ENCODE data around the gene C18orf63.

Gene C18orf63

DNA sequence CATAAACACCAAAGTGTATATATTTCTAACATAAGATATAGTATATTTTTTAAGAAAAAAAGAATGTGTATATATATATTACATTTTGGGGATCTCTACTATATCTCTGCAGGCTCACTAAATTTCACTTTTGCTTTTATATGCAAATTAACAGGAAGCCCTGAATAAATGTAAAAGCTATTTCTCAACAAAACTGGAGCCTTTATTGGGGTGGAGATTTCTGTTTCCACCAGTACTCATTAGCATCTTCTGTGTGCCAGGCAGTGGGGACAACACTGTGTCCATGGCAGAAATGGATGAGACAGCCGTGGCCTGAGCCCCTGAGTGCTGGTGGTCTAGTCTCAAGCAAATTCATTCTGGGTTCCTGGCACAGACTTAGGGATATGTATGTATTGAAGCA is 41.3 kb downstream of the C18orf63 start:
- Histone ChIP-seq H3K4me2 (no peak overlapping the region), H3K9ac (no peak overlapping the region), H3K4me1 (ENCODE audit: low read depth, poor library complexity, severe bottlenecking) (peaks cover 7% of the 10 kb centered on the region), H3K27ac (no peak overlapping the region), H3K27me3 (ENCODE audit: insufficient read depth, low read depth) (no peaks in the 10 kb centered on the region), H4K20me1 (ENCODE audit: insufficient read depth) (no peaks in the 10 kb centered on the region), H2AFZ (ENCODE audit: low read depth) (no peak overlapping the region), H3K4me3 (IDR thresholded peaks at IDR 0.05; ENCODE audit: insufficient read depth, low read depth, low read length) (no peak overlapping the region), H3K36me3 (ENCODE audit: insufficient read depth) (no peaks in the 10 kb centered on the region), H3K79me2 (ENCODE audit: insufficient read depth, low read depth) (no peaks in the 10 kb centered on the region)
- TF ChIP-seq, protein P1, sequence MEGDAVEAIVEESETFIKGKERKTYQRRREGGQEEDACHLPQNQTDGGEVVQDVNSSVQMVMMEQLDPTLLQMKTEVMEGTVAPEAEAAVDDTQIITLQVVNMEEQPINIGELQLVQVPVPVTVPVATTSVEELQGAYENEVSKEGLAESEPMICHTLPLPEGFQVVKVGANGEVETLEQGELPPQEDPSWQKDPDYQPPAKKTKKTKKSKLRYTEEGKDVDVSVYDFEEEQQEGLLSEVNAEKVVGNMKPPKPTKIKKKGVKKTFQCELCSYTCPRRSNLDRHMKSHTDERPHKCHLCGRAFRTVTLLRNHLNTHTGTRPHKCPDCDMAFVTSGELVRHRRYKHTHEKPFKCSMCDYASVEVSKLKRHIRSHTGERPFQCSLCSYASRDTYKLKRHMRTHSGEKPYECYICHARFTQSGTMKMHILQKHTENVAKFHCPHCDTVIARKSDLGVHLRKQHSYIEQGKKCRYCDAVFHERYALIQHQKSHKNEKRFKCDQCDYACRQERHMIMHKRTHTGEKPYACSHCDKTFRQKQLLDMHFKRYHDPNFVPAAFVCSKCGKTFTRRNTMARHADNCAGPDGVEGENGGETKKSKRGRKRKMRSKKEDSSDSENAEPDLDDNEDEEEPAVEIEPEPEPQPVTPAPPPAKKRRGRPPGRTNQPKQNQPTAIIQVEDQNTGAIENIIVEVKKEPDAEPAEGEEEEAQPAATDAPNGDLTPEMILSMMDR (conservative IDR thresholded peaks at IDR 0.05; ENCODE audit: low read depth, low read length) = no peak

DNA sequence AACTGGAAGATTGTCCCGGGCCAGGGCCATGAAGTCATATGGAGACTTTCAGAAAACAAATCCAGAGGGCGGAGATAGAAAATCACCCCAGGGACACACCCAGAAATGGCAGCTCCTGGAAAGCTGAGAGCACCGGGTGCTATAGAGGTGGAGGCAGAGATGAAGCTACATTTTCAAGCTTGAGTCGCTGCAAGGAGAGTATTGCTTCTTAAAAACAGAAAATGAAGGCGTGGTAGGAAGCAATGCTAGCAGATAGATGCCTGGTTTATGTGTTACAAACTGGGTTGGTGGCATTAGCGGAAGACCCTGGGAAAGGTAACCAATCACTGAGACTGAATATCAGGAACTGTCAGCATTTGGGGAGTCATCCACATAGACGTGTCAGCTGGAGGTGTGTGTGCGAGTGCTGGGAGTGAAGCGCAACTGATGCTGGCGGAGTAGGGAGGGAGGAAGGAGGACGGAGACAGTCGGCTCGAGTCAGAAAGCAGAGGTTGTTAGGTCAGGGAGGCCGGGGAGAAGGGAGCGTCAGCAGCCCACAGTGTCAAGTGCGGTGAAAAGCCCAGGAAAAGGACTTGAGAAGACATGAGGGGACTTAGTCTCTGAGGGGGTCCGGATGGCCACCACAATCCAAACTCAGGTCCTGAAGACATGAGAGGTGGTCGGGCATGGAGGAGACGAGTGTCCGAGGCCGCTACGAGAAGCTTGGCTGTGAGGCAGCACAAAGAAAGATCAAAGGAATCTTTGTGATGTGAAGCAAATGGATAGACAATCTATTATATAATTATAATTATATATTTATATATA is 45.4 kb downstream of the C18orf63 start:
- H3K4me1 ChIP-seq (ENCODE audit: low read depth, poor library complexity, severe bottlenecking) = no peaks in the 10 kb centered on the region
- no peaks in the 10 kb centered on the region for H3K36me3 ChIP-seq (ENCODE audit: insufficient read depth)
- no peak overlapping the region for H2AFZ ChIP-seq (ENCODE audit: low read depth)
- no peak overlapping the region for H3K27ac ChIP-seq
- H4K20me1 ChIP-seq (ENCODE audit: insufficient read depth) = no peaks in the 10 kb centered on the region
- H3K9ac ChIP-seq = no peak overlapping the region
- no peak overlapping the region for H3K4me2 ChIP-seq
- no peaks in the 10 kb centered on the region for H3K79me2 ChIP-seq (ENCODE audit: insufficient read depth, low read depth)
- TF ChIP-seq, protein P1 (conservative IDR thresholded peaks at IDR 0.05; ENCODE audit: low read depth, low read length) = no peak
- H3K4me3 ChIP-seq (IDR thresholded peaks at IDR 0.05; ENCODE audit: insufficient read depth, low read depth, low read length) = no peak overlapping the region
- H3K27me3 ChIP-seq (ENCODE audit: insufficient read depth, low read depth) = no peaks in the 10 kb centered on the region

DNA sequence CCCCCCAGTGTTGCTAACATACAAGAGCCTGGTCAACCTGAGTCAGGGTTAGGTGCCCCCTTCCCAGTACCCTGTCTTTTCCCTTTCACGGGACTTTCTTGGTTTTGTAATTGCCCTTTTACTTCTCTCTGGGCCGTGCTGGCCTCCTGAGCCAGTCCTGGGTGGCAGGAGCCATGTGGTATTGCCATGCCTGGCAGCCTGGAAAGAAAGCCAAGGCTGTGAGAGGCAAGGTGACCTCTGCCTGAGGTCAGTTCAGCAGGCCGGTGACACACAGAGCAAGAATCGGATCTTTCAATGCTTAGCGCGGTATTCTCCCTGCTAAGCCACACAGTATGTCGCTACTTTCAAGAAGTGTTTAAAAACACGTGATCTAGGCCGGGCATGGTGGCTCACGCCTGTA is 52.3 kb downstream of the C18orf63 start:
- TF ChIP-seq, protein P1 (conservative IDR thresholded peaks at IDR 0.05; ENCODE audit: low read depth, low read length) = no peak
- no peaks in the 10 kb centered on the region for H3K27me3 ChIP-seq (ENCODE audit: insufficient read depth, low read depth)
- H3K4me2 ChIP-seq = no peak overlapping the region
- no peaks in the 10 kb centered on the region for H3K36me3 ChIP-seq (ENCODE audit: insufficient read depth)
- no peaks in the 10 kb centered on the region for H3K79me2 ChIP-seq (ENCODE audit: insufficient read depth, low read depth)
- no peaks in the 10 kb centered on the region for H4K20me1 ChIP-seq (ENCODE audit: insufficient read depth)
- H2AFZ ChIP-seq (ENCODE audit: low read depth) = no peak overlapping the region
- no peaks in the 10 kb centered on the region for H3K4me1 ChIP-seq (ENCODE audit: low read depth, poor library complexity, severe bottlenecking)
- no peak overlapping the region for H3K4me3 ChIP-seq (IDR thresholded peaks at IDR 0.05; ENCODE audit: insufficient read depth, low read depth, low read length)
- no peak overlapping the region for H3K9ac ChIP-seq
- no peak overlapping the region for H3K27ac ChIP-seq

DNA sequence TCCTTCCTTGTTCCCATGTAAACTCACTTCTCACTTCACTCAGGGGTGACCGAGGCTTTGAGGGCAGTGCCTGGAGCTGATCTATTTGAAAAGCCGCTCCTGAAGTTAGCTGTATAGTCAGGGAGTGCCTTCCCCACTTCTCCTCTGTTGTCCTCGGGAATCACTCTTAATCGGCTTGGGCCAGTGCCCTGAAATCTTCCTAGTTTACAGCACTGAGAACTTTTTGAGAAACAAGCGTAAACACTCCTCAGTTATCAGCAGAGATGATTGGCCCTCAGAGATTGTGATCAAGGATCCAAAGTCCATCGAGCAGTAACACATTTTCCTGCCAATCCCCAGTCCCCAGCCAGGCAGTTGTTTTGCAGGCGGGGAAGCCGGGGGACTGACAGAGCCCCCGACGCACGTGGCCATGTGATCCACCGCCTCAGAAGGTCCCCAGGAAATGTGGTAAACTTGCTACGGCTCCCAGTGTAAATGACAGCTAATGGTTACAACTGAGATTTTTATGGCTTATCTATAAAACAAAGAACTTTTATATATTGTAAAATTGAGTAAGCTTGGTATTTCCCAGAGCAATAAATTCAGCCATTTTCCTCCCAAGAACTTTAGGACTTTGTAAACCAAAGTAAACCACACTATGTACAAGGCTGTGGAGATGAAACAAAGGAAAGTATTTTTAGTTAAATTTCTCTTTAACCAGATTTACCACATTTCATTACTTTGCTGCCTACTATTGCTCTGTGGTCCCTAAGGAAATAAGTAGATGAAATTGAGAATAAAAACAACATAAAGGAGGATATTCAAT is 53.5 kb downstream of the C18orf63 start:
- Histone ChIP-seq H3K79me2 (ENCODE audit: insufficient read depth, low read depth) (no peaks in the 10 kb centered on the region), H3K4me1 (ENCODE audit: low read depth, poor library complexity, severe bottlenecking) (no peaks in the 10 kb centered on the region), H3K27me3 (ENCODE audit: insufficient read depth, low read depth) (no peaks in the 10 kb centered on the region), H3K9ac (no peak overlapping the region), H4K20me1 (ENCODE audit: insufficient read depth) (no peaks in the 10 kb centered on the region), H3K36me3 (ENCODE audit: insufficient read depth) (no peaks in the 10 kb centered on the region), H3K27ac (no peak overlapping the region), H2AFZ (ENCODE audit: low read depth) (no peak overlapping the region), H3K4me3 (IDR thresholded peaks at IDR 0.05; ENCODE audit: insufficient read depth, low read depth, low read length) (no peak overlapping the region), H3K4me2 (no peak overlapping the region)
- TF ChIP-seq, protein P1 (conservative IDR thresholded peaks at IDR 0.05; ENCODE audit: low read depth, low read length) = no peak

Data from KMS-11 (cell line).